Upper lobe of left lung (tissue), 6 donors: Measurements from ENCODE around the gene MKRN1. TPM values are rescaled to one million over a fixed set of nuclear protein-coding genes. Genes with fewer than 3 reads are reported as not detected.

ENCODE experiments used
- ATAC-seq, 2 donors: fragments of 200-7000 bp; cut with Tn5 transposase; one replicate each; pipeline ENCODE4 v1.9.1; 2022; ENCODE audit warnings: mild to moderate bottlenecking in 2 of 2, moderate library complexity in 2 of 2; ENCODE audit not compliant: low FRiP score in 2 of 2
- DNase-seq, 2 donors: peaks; one replicate each; pipeline ENCODE4 v3.0.0-alpha.2; 2019 to 2020
- H3K27ac ChIP-seq, 4 donors: fragments of 200-600 bp; sonication (generic); one replicate each; pipeline ENCODE4 v1.5.1; 2016 to 2019
- H3K27me3 ChIP-seq, 4 donors: fragments of 200-600 bp; sonication (generic); one replicate each; pipeline ENCODE4 v1.5.1; 2017 to 2019
- H3K36me3 ChIP-seq, 4 donors: fragments of 200-600 bp; sonication (generic); one replicate each; pipeline ENCODE4 v1.5.1; 2016 to 2019
- H3K4me1 ChIP-seq, 4 donors: fragments of 200-600 bp; sonication (generic); one replicate each; pipeline ENCODE4 v1.5.1; 2018 to 2019
- H3K4me3 ChIP-seq, 4 donors: fragments of 200-600 bp; sonication (generic); one replicate each; pipeline ENCODE4 v1.5.1; 2017 to 2019; ENCODE audit warnings: mild to moderate bottlenecking in 2 of 4, moderate library complexity in 1 of 4
- H3K9me3 ChIP-seq, 4 donors: fragments of 200-600 bp; sonication (generic); one replicate each; pipeline ENCODE4 v1.5.1; 2018 to 2019
- CTCF ChIP-seq, 6 experiments: fragments of 450-650 bp in 4 of 6; fragments of 200-600 bp in 2 of 6; sonication (generic) in 2 of 6; IDR thresholded peaks; one replicate each; pipeline ENCODE4 v1.5.1; 2016 to 2019; ENCODE audit warnings: antibody characterized with exemption in 6 of 6
- EP300 ChIP-seq, 4 donors: sonication (generic); formaldehyde crosslinking; IDR thresholded peaks; one replicate each; pipeline ENCODE4 v1.5.1; 2017; ENCODE audit warnings: antibody characterized with exemption in 4 of 4, control low read depth in 2 of 4
- POLR2A ChIP-seq, 4 donors: fragments of 450-650 bp; IDR thresholded peaks; one replicate each; pipeline ENCODE4 v1.5.1; 2016 to 2017; ENCODE audit warnings: antibody characterized with exemption in 4 of 4, mild to moderate bottlenecking in 2 of 4
- POLR2AphosphoS5 ChIP-seq, 2 donors: sonication (generic); formaldehyde crosslinking; IDR thresholded peaks; one replicate each; pipeline ENCODE4 v1.5.1; 2017; ENCODE audit warnings: antibody characterized with exemption in 2 of 2
- WGBS, 2 donors: methylation state at CpG; one replicate each; pipeline ENCODE4 v1.1.5; 2017 to 2018; 5-methylcytosine and 5-hydroxymethylcytosine counted together
- total RNA-seq, 6 donors: library from RNA; depleted of rRNA in 4 of 6; stranded (reverse); fragments of >200 nt in 4 of 6; gene quantifications; one replicate each; pipeline versions ENCODE4 v1.1.0 to v1.2.1, GENCODE V29; 2016 to 2021
- donor health status: DM: no; HTN: no; CAD: no; lungs with moderate emphysema.
- donor health status: DM: no; HTN: yes; CAD: no; lungs with severe emphysema.

Gene MKRN1
- total RNA-seq, 6 donors from 2014 or later: 64.9 to 123 (median 97.9) TPM

GRCh38 chr7:140439359-140439758 is 39.9 kb downstream of the MKRN1 start:
- 86 to 91% methylated on average over 3 of the region's 3 CpGs for WGBS, 2 donors
- Histone ChIP-seq H3K36me3 (no peaks in the 10 kb centered on the region), H3K27ac (no peak overlapping the region), H3K4me3 (no peak overlapping the region), H3K27me3 (no peaks in the 10 kb centered on the region), H3K9me3 (no peaks in the 10 kb centered on the region), H3K4me1 (no peaks in the 10 kb centered on the region)
- DNase-seq (no peak), ATAC-seq (no peak)
- no peak for TF ChIP-seq POLR2AphosphoS5 (IDR thresholded peaks at IDR 0.05)
- TF ChIP-seq CTCF (IDR thresholded peaks at IDR 0.05): no peak
- TF ChIP-seq POLR2A (IDR thresholded peaks at IDR 0.05): no peak
- no peak for TF ChIP-seq EP300 (IDR thresholded peaks at IDR 0.05)

- H3K27me3 ChIP-seq: no peaks in the 10 kb centered on the region
- DNase-seq (peak in 1 of 2 donors; percentile 82), ATAC-seq (peak in 1 of 2 donors; percentile 31)
- no peak overlapping the region for H3K27ac ChIP-seq
- H3K9me3 ChIP-seq: no peaks in the 10 kb centered on the region
- no peaks in the 10 kb centered on the region for H3K4me1 ChIP-seq
- 51 to 74% methylated on average over 15 to 37 of the region's 51 CpGs for WGBS, 2 donors
- no peaks in the 10 kb centered on the region for H3K36me3 ChIP-seq
- peak overlapping the region in 2 of 4 donors; percentile 21 to 34 for H3K4me3 ChIP-seq
- TF ChIP-seq EP300 (IDR thresholded peaks at IDR 0.05): no peak
- TF ChIP-seq POLR2A (IDR thresholded peaks at IDR 0.05): no peak
Observed at GRCh38 chr7:140435252-140435895, 43.9 kb downstream of the MKRN1 start.

- ATAC-seq: no peak
- no peaks in the 10 kb centered on the region for H3K9me3 ChIP-seq
- H3K4me1 ChIP-seq: no peaks in the 10 kb centered on the region
- H3K36me3 ChIP-seq: no peaks in the 10 kb centered on the region
- 86 to 92% methylated on average over 3 of the region's 3 CpGs for WGBS, 2 donors
- no peaks in the 10 kb centered on the region for H3K27me3 ChIP-seq
- H3K27ac ChIP-seq: no peak overlapping the region
- no peak for DNase-seq
- TF ChIP-seq CTCF (IDR thresholded peaks at IDR 0.05) (no peak), POLR2AphosphoS5 (IDR thresholded peaks at IDR 0.05) (no peak), EP300 (IDR thresholded peaks at IDR 0.05) (no peak), POLR2A (IDR thresholded peaks at IDR 0.05) (no peak)
- no peak overlapping the region for H3K4me3 ChIP-seq
Observed at GRCh38 chr7:140433396-140433795, 45.9 kb downstream of the MKRN1 start.

GRCh38 chr7:140426130-140426529 is 53.2 kb downstream of the MKRN1 start:
- WGBS, 2 donors: 93 to 97% methylated on average over 6 of the region's 6 CpGs
- DNase-seq (no peak), ATAC-seq (no peak)
- H3K36me3 ChIP-seq: no peaks in the 10 kb centered on the region
- no peak overlapping the region for H3K4me3 ChIP-seq
- no peaks in the 10 kb centered on the region for H3K27me3 ChIP-seq
- no peaks in the 10 kb centered on the region for H3K4me1 ChIP-seq
- no peaks in the 10 kb centered on the region for H3K9me3 ChIP-seq
- TF ChIP-seq CTCF (IDR thresholded peaks at IDR 0.05) (no peak), POLR2AphosphoS5 (IDR thresholded peaks at IDR 0.05) (no peak), POLR2A (IDR thresholded peaks at IDR 0.05) (no peak), EP300 (IDR thresholded peaks at IDR 0.05) (no peak)
- no peak overlapping the region for H3K27ac ChIP-seq

GRCh38 chr7:140425718-140426117 is 53.6 kb downstream of the MKRN1 start:
- H3K27ac ChIP-seq: no peak overlapping the region
- H3K27me3 ChIP-seq: no peaks in the 10 kb centered on the region
- H3K4me3 ChIP-seq: no peak overlapping the region
- ATAC-seq (no peak), DNase-seq (no peak)
- TF ChIP-seq POLR2A (IDR thresholded peaks at IDR 0.05): no peak
- no peak for TF ChIP-seq POLR2AphosphoS5 (IDR thresholded peaks at IDR 0.05)
- no peak for TF ChIP-seq EP300 (IDR thresholded peaks at IDR 0.05)
- TF ChIP-seq CTCF (IDR thresholded peaks at IDR 0.05): no peak
- no peaks in the 10 kb centered on the region for H3K4me1 ChIP-seq
- no peaks in the 10 kb centered on the region for H3K36me3 ChIP-seq
- no peaks in the 10 kb centered on the region for H3K9me3 ChIP-seq
- WGBS, 2 donors: 76 to 80% methylated on average over 7 to 12 of the region's 12 CpGs
